ENCODE data around the gene FRY. TPM values are rescaled to one million over a fixed set of nuclear protein-coding genes. Genes with fewer than 3 reads are reported as not detected.
"Not testable (repeated sequence)": the region's sequence is repeated elsewhere in the genome, so short reads cannot be mapped to it uniquely, and the experiment has no call there.

Gene FRY
- polyA plus RNA-seq (2013, experiment 1 of 2; ENCODE audit: insufficient read length), result 3.7 TPM
- polyA plus RNA-seq (2013, experiment 2 of 2; ENCODE audit: insufficient read length), result 4.6 TPM

- peak; percentile 60 for DNase-seq
Observed at GRCh38 chr13:32031025-32031814, at the start of gene FRY. Gene FRY, plus strand, starts transcription at chr13:32031774. Its CDS starts 22 bp downstream, at chr13:32031796.

GRCh38 chr13:31982124-31982523, 49.5 kb upstream of the FRY start:
- peak; percentile 71 for DNase-seq

- peak; percentile 96 for DNase-seq
Observed at GRCh38 chr13:31982540-31982939, 49.0 kb upstream of the FRY start.

- not testable (repeated sequence) for DNase-seq
Observed at GRCh38 chr13:31983696-31984095, 47.9 kb upstream of the FRY start.

- not testable (repeated sequence) for DNase-seq
Observed at GRCh38 chr13:31984388-31984787, 47.2 kb upstream of the FRY start.

- DNase-seq, result no peak
Observed at GRCh38 chr13:31986676-31987470, 44.7 kb upstream of the FRY start.

GRCh38 chr13:31987535-31988170, 43.9 kb upstream of the FRY start:
- DNase-seq, result no peak

- DNase-seq, result not testable (repeated sequence)
Observed at GRCh38 chr13:31994367-31994766, 37.2 kb upstream of the FRY start.

GRCh38 chr13:31996601-31997000, 35.0 kb upstream of the FRY start:
- no peak for DNase-seq

- DNase-seq, result no peak
Observed at GRCh38 chr13:31997641-31998040, 33.9 kb upstream of the FRY start.

GRCh38 chr13:31998131-31998530, 33.4 kb upstream of the FRY start:
- DNase-seq, result no peak

- not testable (repeated sequence) for DNase-seq
Observed at GRCh38 chr13:32000754-32001153, 30.8 kb upstream of the FRY start.

GRCh38 chr13:32001154-32001768, 30.3 kb upstream of the FRY start:
- peak; percentile 54 for DNase-seq

- DNase-seq, result no peak
Observed at GRCh38 chr13:32001769-32002168, 29.8 kb upstream of the FRY start.

GRCh38 chr13:32002873-32003272, 28.7 kb upstream of the FRY start:
- no peak for DNase-seq

GRCh38 chr13:32007494-32007893, 24.1 kb upstream of the FRY start:
- DNase-seq, result peak; percentile 9

- no peak for DNase-seq
Observed at GRCh38 chr13:32008518-32009175, 22.9 kb upstream of the FRY start.

- DNase-seq, result no peak
Observed at GRCh38 chr13:32009362-32009761, 22.2 kb upstream of the FRY start.

- peak; percentile 44 for DNase-seq
Observed at GRCh38 chr13:32010136-32010535, 21.4 kb upstream of the FRY start.

GRCh38 chr13:32011971-32012370, 19.6 kb upstream of the FRY start:
- DNase-seq, result no peak

- DNase-seq, result no peak
Observed at GRCh38 chr13:32013181-32013580, 18.4 kb upstream of the FRY start.

GRCh38 chr13:32016119-32016518, 15.5 kb upstream of the FRY start:
- no peak for DNase-seq

All from fibroblast of skin of abdomen (primary cell).